ENCODE measurements around the gene NOTCH1.
A peak's percentile ranks its signal among the peaks of the same experiment; 100 is the strongest.

The NOTCH1 gene

DNA sequence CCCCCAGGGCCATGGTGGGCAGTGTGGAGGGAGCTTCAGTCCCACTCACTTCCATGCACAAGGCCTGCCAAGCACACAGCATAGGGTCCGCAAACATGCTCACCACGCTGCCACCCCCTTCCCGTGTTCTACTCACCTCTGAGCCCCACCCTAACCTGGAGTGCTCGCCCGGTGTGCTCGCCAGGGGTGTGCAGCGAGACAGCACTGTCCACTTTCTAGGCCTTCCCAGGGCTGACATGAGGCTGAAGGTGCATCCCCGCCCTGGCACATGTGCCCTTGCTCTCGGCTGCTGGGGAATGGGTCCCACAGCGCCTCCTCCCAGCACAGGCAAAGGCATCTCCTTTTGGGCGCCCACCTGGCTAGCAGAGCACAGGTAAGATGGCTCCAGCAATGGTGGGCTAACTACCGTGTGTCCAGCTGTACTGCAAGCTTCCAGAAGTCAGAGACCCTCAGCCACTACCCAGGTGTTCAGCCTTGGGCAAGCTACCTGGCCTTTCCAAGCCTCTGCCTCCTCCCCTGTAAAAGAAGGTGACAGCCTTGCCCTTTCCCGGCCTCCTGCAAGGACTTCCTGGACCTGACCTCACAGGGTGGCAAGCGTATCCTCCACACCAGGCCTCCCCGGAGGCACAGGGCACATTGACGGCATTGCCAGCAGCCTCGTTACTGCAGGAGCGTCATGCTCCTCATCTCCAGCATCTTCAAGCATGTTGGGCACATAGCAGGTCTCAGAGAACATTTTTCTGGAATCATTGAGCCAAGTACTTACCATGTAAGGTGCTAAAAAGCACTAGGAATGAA is 58.8 kb downstream of the NOTCH1 start:
- peaks cover 22% of the 10 kb centered on the region for H3K4me1 Mint-ChIP-seq (ENCODE audit: low read depth)
- H3K36me3 Mint-ChIP-seq (ENCODE audit: low read depth) = peaks cover 11% of the 10 kb centered on the region
- intact Hi-C loops (cut with micrococcal nuclease) = loop anchor here (5.0 to 10.0 kb wide), 2 partner anchors 45 to 82 kb away; partner anchors contain the start of gene SNAPC4
- peak overlapping the region; percentile 37 for H3K27ac Mint-ChIP-seq
- peaks cover 29% of the 10 kb centered on the region for H3K27me3 Mint-ChIP-seq
- H3K4me3 Mint-ChIP-seq = no peak overlapping the region
- H3K9me3 Mint-ChIP-seq = no peaks in the 10 kb centered on the region

DNA sequence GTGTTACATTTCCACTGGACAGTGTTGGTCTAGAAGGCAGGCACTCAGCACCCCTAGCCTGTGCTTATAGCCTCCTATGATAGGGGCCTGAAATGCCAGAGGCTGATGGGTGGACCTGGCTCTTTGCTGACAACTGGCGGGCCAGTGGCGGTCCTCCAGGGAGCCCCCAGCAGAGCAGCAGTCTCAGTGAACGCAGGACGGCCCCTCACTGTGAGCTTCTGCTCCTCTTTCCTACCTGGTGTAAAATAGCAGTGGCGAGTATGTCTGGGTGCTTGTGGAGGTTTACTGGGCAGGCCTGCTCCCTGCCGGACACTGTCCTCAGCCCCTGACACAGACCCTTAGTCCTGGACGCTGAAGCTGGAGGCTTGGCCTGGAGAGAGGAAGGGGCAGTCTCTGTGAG is 59.7 kb downstream of the NOTCH1 start:
- intact Hi-C loops (cut with micrococcal nuclease) = loop anchor here (5.0 to 10.0 kb wide), 2 partner anchors 46 to 81 kb away; partner anchors contain the start of gene SNAPC4
- Mint-ChIP-seq H3K27me3 (peaks cover 29% of the 10 kb centered on the region), H3K27ac (no peak overlapping the region), H3K9me3 (no peaks in the 10 kb centered on the region), H3K4me1 (ENCODE audit: low read depth) (peaks cover 29% of the 10 kb centered on the region), H3K36me3 (ENCODE audit: low read depth) (peaks cover 11% of the 10 kb centered on the region), H3K4me3 (no peak overlapping the region)

DNA sequence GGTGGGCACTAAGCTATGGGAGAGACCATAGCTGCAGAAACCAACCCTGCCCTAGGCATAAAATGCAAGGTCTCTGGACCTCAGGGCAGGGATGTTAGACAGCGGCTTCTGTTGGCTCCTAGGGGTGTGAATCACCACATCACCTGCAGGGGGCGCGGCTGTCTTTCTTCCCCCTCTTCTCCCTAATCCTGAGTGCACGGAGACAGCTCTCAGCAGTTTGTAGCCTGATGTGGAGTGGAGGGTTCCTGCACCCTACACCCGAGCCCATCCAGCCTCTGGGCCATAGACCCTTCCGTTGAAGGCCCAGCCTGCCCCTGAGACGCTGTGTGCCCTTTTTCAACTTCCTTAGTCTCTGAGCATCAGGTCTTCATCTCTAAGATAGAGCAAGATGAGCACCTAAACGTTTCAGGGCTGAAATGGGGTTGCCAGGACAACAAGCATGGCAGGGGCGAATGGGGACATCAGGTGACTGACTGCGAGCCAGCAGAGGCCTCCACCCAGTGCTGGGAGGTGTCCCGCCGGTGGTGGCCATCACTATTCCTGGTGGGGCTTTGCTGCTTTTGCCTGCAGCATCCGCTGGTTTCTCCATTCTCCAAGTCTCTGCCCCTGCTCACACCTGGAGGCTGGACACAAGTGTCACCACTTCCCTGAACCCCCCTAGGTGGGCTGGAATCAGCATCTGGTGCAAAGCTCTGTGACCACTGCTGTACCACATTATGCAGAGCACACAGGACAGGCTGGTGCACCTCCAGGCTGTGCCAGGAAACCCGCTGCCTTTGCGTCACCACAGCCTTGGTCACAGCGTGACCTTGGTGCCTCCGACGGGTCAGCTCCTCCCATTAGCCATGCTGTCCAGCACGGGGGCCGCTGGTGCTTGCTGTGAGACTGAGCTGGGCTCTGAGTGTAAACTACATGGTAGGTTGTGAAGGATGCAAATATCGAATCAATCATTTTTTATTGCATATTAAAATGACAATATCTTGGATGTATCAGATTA is 60.5 kb downstream of the NOTCH1 start:
- H3K9me3 Mint-ChIP-seq = no peaks in the 10 kb centered on the region
- H3K27me3 Mint-ChIP-seq = peaks cover 26% of the 10 kb centered on the region
- peaks cover 31% of the 10 kb centered on the region for H3K4me1 Mint-ChIP-seq (ENCODE audit: low read depth)
- no peak overlapping the region for H3K27ac Mint-ChIP-seq
- H3K36me3 Mint-ChIP-seq (ENCODE audit: low read depth) = peaks cover 12% of the 10 kb centered on the region
- H3K4me3 Mint-ChIP-seq = peak overlapping the region; percentile 9
- intact Hi-C loops (cut with micrococcal nuclease) = loop anchor here (1.0 to 10.0 kb wide), 3 partner anchors 47 to 146 kb away; partner anchors contain the start of gene SNAPC4

DNA sequence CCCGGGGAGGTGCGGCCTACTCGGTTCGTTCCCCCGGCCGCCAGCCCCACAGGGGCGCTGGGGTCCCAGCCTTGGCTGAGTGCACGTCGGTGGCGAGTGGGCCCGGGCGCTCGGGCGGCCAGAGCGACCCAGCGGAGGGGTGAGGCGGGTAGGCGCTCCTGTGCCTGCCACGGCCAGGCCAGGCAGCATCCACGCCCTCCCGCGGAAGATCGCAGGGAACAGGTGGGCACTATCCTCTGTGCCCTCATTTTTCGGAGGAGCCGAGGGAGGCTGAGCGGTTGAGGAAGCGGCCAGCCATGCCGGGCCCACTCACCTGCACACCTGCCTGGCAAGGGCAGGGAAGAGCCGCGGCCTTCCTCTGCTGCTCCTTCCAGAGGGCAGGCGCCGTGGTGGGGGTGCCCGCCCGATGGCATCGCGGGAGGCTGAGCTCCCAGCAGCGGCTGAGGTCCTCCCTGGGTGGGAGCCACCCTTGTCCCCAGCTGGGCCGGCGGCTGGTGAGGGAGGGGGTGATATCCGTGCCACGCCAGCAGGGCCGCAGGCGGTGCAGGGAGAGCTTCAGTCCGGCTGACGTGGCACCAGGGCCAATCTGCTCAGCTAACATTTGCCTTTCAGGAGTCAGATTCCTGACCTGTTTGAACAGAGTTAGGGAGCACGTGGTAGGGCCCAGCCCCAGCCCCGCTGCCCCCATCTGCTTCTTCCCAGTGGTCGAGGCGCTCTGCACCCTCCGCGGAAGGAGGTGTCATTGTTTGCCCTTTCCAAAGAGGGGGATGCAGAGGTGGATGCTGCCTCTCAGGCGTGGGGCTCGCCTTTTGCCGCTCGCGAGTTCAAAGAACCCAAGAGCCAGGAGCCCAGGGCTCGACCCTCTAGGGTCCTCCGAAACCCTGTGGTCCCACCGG is 61.4 kb downstream of the NOTCH1 start:
- Mint-ChIP-seq H3K27ac (no peak overlapping the region), H3K36me3 (ENCODE audit: low read depth) (peaks cover 21% of the 10 kb centered on the region), H3K4me3 (peak overlapping the region; percentile 74), H3K9me3 (no peaks in the 10 kb centered on the region), H3K27me3 (peaks cover 21% of the 10 kb centered on the region), H3K4me1 (ENCODE audit: low read depth) (peaks cover 40% of the 10 kb centered on the region)
- intact Hi-C loops (cut with micrococcal nuclease) = loop anchor here (1.0 to 10.0 kb wide), 3 partner anchors 48 to 147 kb away; partner anchors contain the start of gene SNAPC4

DNA sequence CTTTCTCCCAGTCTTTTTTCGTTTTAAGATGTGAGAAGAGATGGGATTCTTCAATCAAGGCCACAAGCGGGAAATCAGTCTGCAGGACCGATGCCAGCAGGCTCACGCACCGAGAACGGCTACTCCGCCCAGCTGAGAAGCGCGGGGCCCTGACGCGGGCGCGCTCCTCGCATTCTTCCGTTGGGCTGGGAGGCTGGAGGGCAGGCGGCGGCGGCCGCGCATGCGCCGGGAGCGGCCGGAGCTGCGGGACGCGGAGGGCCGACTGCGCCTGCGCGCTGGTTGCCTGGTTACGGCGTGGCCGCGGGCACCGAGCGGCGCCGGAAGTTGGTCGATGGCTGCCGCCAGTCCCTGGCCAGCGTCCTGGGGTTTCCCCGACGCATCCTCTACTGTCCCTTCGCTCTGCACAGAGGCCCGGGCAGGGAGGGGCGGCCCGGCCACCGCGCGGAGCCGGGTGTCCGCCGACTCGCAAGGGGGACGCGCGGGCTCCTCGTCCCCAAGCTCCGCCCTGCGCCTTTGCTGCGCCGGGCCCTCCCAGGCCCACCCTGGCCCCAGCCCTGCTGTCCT is 62.2 kb downstream of the NOTCH1 start:
- peaks cover 41% of the 10 kb centered on the region for H3K4me1 Mint-ChIP-seq (ENCODE audit: low read depth)
- H3K36me3 Mint-ChIP-seq (ENCODE audit: low read depth) = peaks cover 29% of the 10 kb centered on the region
- intact Hi-C loops (cut with micrococcal nuclease) = loop anchor here (10.0 kb wide), 1 partner anchor 79 kb away; the partner anchor contains the start of gene SNAPC4
- H3K9me3 Mint-ChIP-seq = no peaks in the 10 kb centered on the region
- H3K4me3 Mint-ChIP-seq = peak overlapping the region; percentile 74
- peak overlapping the region; percentile 99 for H3K27ac Mint-ChIP-seq
- H3K27me3 Mint-ChIP-seq = peaks cover 21% of the 10 kb centered on the region

DNA sequence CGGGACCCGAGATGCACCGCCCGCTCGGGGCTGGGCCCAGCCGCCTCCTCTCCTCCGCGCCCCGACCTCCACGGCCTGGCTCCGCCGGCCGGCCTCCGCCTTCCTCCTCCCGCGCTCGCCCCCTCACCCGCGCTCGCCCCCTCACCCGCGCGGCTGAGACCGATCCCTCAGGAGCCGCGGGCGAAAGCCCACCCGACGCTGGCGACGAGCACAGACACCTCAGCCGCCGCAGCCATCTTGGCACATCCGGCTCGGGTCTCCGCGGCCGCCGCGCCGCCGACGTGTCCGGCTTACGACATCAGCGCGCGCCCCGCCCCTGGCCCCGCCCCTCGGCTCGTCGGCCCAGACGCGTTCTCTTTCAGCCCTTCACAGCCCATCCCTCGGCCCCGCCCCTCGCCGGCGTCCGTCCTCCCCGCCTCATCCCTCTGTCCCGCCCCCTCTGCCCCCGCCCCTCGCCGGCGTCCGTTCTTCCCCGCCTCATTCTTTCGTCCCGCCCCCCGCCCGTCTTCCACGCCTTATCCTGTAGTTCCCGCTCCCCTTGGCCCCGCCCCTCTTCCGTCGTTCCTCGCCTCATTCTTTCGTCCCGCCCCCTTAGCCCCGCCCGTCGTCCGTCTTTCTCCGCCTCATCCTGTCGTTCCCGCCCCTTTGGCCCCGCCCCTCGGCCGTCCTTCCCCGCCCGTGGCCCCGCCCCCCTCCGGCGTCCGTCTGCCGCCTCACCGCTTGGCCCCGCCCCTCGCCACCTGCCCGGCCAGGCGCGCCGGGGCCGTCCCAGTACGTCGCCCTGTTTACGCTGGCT is 62.9 kb downstream of the NOTCH1 start, which contains the start of gene SEC16A:
Gene SEC16A (minus strand): TSS at position 248 of the 796 bp plus-strand sequence. CDS start 5,425 bp downstream, outside the sequence.
- Mint-ChIP-seq H3K36me3 (ENCODE audit: low read depth) (peaks cover 35% of the 10 kb centered on the region), H3K27me3 (peaks cover 20% of the 10 kb centered on the region), H3K4me1 (ENCODE audit: low read depth) (peaks cover 35% of the 10 kb centered on the region), H3K9me3 (no peaks in the 10 kb centered on the region), H3K4me3 (peak within 1 kb of the TSS; percentile 98), H3K27ac (peak within 1 kb of the TSS; percentile 99)
- intact Hi-C loops (cut with micrococcal nuclease) = loop anchor here (10.0 kb wide), 1 partner anchor 78 kb away; the partner anchor contains the start of gene SNAPC4

DNA sequence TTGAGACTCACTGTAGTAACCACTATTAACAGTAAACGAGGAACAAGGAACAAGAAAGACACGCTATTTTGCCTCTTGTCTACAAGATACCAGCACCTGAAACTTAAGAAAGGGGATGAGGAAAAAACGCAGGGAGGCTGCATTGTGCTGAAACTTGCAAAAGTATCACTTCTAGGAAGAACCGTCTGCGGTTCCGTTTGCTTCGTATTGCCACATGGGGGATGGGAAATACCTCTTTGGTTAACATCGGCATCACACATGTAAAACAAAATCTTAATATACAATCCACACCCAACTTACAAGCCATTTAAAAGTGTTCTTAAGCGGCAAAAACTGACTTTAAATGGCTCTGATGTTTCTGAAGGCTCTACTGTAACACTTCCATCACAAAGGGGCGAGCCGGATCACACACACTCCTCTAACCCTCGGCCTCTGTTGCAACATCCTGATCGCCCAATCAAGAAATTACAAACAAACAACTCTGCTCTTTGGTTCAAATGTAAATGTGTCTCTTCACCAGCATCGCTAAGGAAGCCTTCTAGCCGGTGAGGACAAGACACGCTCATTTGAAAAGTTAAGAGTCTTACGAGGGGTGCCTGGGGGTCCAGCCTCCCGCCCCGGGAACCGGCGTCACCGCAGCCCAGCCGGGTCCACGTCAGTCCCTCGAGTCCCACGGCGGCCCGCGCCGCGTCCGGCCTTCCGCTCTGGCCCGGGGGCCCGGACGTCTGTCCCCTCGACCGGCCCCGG is 63.6 kb downstream of the NOTCH1 start:
- intact Hi-C loops (cut with micrococcal nuclease) = loop anchor here (10.0 kb wide), 1 partner anchor 77 kb away; the partner anchor contains the start of gene SNAPC4
- peak overlapping the region; percentile 98 for H3K4me3 Mint-ChIP-seq
- H3K9me3 Mint-ChIP-seq = no peaks in the 10 kb centered on the region
- H3K4me1 Mint-ChIP-seq (ENCODE audit: low read depth) = peaks cover 30% of the 10 kb centered on the region
- peaks cover 42% of the 10 kb centered on the region for H3K36me3 Mint-ChIP-seq (ENCODE audit: low read depth)
- peaks cover 13% of the 10 kb centered on the region for H3K27me3 Mint-ChIP-seq
- peak overlapping the region; percentile 99 for H3K27ac Mint-ChIP-seq

DNA sequence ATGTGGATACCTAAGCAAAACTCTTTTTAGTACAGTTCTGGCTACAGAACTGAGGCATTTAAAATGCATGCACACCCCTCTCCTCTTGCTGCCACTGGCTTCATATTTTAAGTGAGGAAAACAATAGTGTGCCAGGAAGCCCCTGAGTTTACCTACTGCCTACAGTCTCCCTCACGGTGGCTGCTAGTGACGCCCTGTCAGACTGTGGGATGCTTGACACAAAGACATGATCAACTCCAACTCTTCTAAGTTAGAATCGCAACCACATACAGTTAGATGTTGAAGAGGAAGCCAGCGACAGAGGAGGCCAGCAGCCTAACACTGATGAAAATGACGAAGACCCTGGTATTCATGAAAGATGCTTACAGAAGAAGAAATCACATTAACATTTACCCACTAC is 64.3 kb downstream of the NOTCH1 start:
- Mint-ChIP-seq H3K27me3 (peaks cover 8% of the 10 kb centered on the region), H3K27ac (peak overlapping the region; percentile 99), H3K9me3 (no peaks in the 10 kb centered on the region), H3K36me3 (ENCODE audit: low read depth) (peaks cover 49% of the 10 kb centered on the region), H3K4me1 (ENCODE audit: low read depth) (peaks cover 30% of the 10 kb centered on the region), H3K4me3 (peak overlapping the region; percentile 98)
- intact Hi-C loops (cut with micrococcal nuclease) = loop anchor here (10.0 kb wide), 1 partner anchor 77 kb away; the partner anchor contains the start of gene SNAPC4

DNA sequence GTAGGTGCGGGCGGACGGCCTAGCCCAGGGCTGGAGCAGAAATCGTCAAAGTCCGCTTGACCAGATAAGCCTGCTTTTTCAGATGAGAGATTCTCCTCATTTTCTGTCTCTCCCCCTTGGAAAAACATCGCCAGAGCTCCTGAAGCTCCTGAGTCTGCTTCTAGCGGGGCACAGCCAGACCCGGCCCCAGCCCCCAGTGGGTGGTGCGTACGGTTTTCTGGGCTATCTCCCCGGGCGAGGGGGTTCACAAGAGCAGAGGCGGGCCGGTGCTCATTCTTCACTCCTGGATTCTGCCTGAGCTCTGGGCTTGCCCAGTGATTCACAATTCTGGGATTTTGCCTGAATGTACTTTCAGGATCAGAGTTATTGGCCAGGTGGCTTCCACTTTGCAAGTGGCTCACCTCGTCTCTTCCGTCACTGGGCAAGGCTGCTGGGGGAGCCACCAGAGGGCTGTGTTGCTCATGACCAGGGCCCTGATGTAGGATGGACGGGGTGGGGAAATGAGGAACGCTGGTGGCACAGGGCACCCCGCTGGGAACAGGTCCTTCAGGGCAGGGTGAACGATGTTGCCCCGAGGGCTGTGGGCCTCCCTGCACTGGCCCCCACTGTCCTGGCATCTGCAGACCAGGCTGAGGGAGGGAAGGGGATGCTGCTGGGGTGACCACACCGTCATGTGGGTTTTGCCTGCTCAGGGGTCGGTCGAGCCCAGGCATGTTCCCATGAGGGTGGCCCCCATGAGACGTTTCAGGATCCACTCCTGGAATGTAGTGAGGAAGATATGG is 69.3 kb downstream of the NOTCH1 start:
- Mint-ChIP-seq H3K4me1 (ENCODE audit: low read depth) (peaks cover 16% of the 10 kb centered on the region), H3K27ac (no peak overlapping the region), H3K9me3 (no peaks in the 10 kb centered on the region), H3K4me3 (no peak overlapping the region), H3K36me3 (ENCODE audit: low read depth) (peaks cover 88% of the 10 kb centered on the region), H3K27me3 (no peaks in the 10 kb centered on the region)
- intact Hi-C loops (cut with micrococcal nuclease) = no loop called here

DNA sequence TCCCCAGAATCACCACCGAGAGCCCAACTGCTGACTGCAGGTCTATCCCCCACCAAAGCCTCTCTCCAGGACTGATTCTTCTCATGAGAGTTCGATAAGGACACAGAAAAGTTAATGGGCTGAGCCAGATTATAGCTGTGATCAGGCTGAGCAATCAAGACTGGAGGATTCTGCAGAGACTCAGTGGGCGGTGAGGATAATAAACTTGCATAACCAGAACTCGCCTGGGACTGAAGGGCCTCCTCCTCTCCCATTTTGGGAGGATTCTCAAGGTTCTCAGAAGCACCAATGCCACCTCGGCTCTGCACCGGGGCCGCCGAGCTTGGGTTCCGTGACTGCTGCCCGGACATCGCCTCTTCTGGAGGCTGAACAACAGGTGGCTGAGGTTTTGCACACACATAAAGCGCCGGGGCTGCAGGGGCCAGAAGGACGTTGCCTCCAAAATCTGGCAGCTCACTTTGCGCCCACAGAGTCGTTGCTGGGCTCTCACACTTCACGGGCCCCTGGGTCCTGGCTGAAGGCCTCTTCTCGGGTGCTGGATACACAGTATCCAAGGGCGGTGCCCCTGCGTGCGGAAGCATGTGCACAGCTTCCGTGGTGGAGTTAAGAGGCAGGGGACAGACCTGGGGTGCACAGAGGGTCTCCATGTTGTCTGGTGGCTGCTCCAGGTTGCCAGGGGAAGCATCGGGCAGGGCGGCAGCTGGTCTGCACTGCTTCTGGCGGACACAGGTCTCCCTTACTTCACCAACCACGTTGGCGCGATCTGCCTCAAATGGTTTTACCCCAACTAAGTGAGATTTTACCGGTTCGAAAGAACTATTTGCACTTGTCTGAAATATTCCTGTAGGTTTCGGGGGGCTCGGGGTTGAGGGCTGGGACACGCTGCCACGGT is 70.6 kb downstream of the NOTCH1 start:
- no peak overlapping the region for H3K27ac Mint-ChIP-seq
- H3K9me3 Mint-ChIP-seq = no peaks in the 10 kb centered on the region
- no peaks in the 10 kb centered on the region for H3K27me3 Mint-ChIP-seq
- peaks cover 11% of the 10 kb centered on the region for H3K4me1 Mint-ChIP-seq (ENCODE audit: low read depth)
- intact Hi-C loops (cut with micrococcal nuclease) = no loop called here
- peaks cover 99% of the 10 kb centered on the region for H3K36me3 Mint-ChIP-seq (ENCODE audit: low read depth)
- no peak overlapping the region for H3K4me3 Mint-ChIP-seq
